B cell (primary cell): Measurements from ENCODE around the gene PLTP. TPM values are rescaled to one million over a fixed set of nuclear protein-coding genes. Genes with fewer than 3 reads are reported as not detected.

Experiments used
- ATAC-seq: fragments of 200-7000 bp; cut with Tn5 transposase; one replicate; pipeline ENCODE4 v1.10.0; 2021; ENCODE audit warnings: low read depth, mild to moderate bottlenecking, moderate number of reproducible peaks, moderate library complexity
- CTCF ChIA-PET: fragments of 350-600 bp; sonication (Branson Sonifier 250); formaldehyde crosslinking; loops from one replicate; lab custom pipeline; 2021; ENCODE audit warnings: antibody characterized with exemption, inconsistent platforms; lab: Charles Lee
- POLR2A ChIA-PET: fragments of 350-600 bp; sonication (Branson Sonifier 250); formaldehyde crosslinking; loops from one replicate; lab custom pipeline; 2021; ENCODE audit warnings: antibody characterized with exemption; lab: Charles Lee
- DNase-seq: peaks from one replicate; pipeline ENCODE4 v3.0.0; 2013
- H2AFZ ChIP-seq: 2 replicates; pipeline ENCODE4 v1.6.1; 2012; ENCODE audit warnings: mild to moderate bottlenecking, low read depth, low read length; ENCODE audit not compliant: insufficient read depth, poor library complexity, severe bottlenecking
- H3K27ac ChIP-seq, 2 donors: 1 replicate in 1 of 2; 2 replicates in 1 of 2; pipeline ENCODE4 v1.5.1; 2012 to 2013; ENCODE audit warnings: low read length in 2 of 2, mild to moderate bottlenecking in 2 of 2, moderate library complexity in 1 of 2
- H3K27me3 ChIP-seq, 4 experiments: fragments of 200-600 bp in 1 of 4; sonication (generic) in 1 of 4; replicated peaks in 1 of 4; 1 replicate in 2 of 4; 2 replicates in 2 of 4; pipeline versions ENCODE4 v1.6.1 to v1.7.0; 2013 to 2016; ENCODE audit warnings: low read length in 3 of 4, mild to moderate bottlenecking in 2 of 4, mixed read lengths in 1 of 4, moderate library complexity in 1 of 4; ENCODE audit not compliant: insufficient read depth in 4 of 4, control insufficient read depth in 3 of 4; ENCODE audit errors: control extremely low read depth in 1 of 4
- H3K36me3 ChIP-seq, 2 experiments: replicated peaks in 1 of 2; 1 replicate in 1 of 2; 2 replicates in 1 of 2; pipeline versions ENCODE4 v1.6.1 to v1.7.1; 2013; ENCODE audit warnings: low read length in 1 of 2; ENCODE audit not compliant: insufficient read depth in 2 of 2, control insufficient read depth in 1 of 2; ENCODE audit errors: control extremely low read depth in 1 of 2, extremely low read depth in 1 of 2
- H3K4me1 ChIP-seq, 2 donors: fragments of 200-600 bp in 1 of 2; sonication (generic) in 1 of 2; 1 replicate in 1 of 2; 2 replicates in 1 of 2; pipeline versions ENCODE4 v1.5.1 to v1.6.1; 2013 to 2017; ENCODE audit warnings: low read length in 2 of 2; ENCODE audit not compliant: control insufficient read depth in 2 of 2, insufficient read depth in 2 of 2
- H3K4me2 ChIP-seq: replicated peaks from 2 replicates; pipeline ENCODE3; 2012; ENCODE audit warnings: mild to moderate bottlenecking, low read depth, low read length; ENCODE audit not compliant: poor library complexity, severe bottlenecking
- H3K4me3 ChIP-seq, 5 experiments: fragments of 200-600 bp in 1 of 5; sonication (generic) in 1 of 5; 1 replicate in 3 of 5; 2 replicates in 2 of 5; pipeline versions ENCODE4 v1.5.1 to v1.7.0; 2011 to 2016; ENCODE audit warnings: low read length in 4 of 5, mild to moderate bottlenecking in 4 of 5, low read depth in 2 of 5, control low read depth in 1 of 5, moderate library complexity in 1 of 5; ENCODE audit not compliant: insufficient read depth in 1 of 5; ENCODE audit errors: control extremely low read depth in 1 of 5, extremely low read depth in 1 of 5
- H3K79me2 ChIP-seq: fragments of 200-600 bp; sonication (generic); one replicate; pipeline ENCODE4 v1.6.0; 2016; ENCODE audit warnings: low read length; ENCODE audit not compliant: control insufficient read depth, insufficient read depth
- H3K9ac ChIP-seq: fragments of 200-600 bp; sonication (generic); 2 replicates; pipeline ENCODE4 v1.6.1; 2017; ENCODE audit warnings: mild to moderate bottlenecking, low read length, moderate library complexity
- H3K9me3 ChIP-seq, 3 donors: one replicate each; pipeline versions ENCODE4 v1.6.1 to v1.7.1; 2013; ENCODE audit warnings: low read length in 2 of 3; ENCODE audit not compliant: control insufficient read depth in 2 of 3, insufficient read depth in 1 of 3; ENCODE audit errors: control extremely low read depth in 1 of 3
- H4K20me1 ChIP-seq: 2 replicates; pipeline ENCODE4 v1.6.0; 2012; ENCODE audit warnings: mild to moderate bottlenecking, low read length; ENCODE audit not compliant: insufficient read depth, control insufficient read depth, poor library complexity, severe bottlenecking
- H3K27ac Mint-ChIP-seq: one replicate; pipeline ENCODE4 v1.8.0; 2021; ENCODE audit warnings: mixed read lengths
- H3K27me3 Mint-ChIP-seq: one replicate; pipeline ENCODE4 v1.8.0; 2021; ENCODE audit warnings: mixed read lengths
- H3K4me1 Mint-ChIP-seq: one replicate; pipeline ENCODE4 v1.8.0; 2021; ENCODE audit warnings: mixed read lengths
- H3K4me3 Mint-ChIP-seq: one replicate; pipeline ENCODE4 v1.8.0; 2021; ENCODE audit warnings: mixed read lengths
- H3K9me3 Mint-ChIP-seq: one replicate; pipeline ENCODE4 v1.8.0; 2022; ENCODE audit warnings: mixed read lengths; ENCODE audit not compliant: insufficient read depth
- CTCF ChIP-seq: fragments of 200-600 bp; IDR thresholded peaks from one replicate; pipeline ENCODE4 v1.8.0; 2022; ENCODE audit warnings: antibody characterized with exemption, mild to moderate bottlenecking
- EZH2 ChIP-seq: IDR thresholded peaks from 2 replicates; pipeline ENCODE4 v1.6.1; 2012; ENCODE audit warnings: borderline replicate concordance, low read depth, mild to moderate bottlenecking, moderate library complexity, low read length; ENCODE audit not compliant: insufficient read depth, poor library complexity, severe bottlenecking
- WGBS: methylation state at CpG from one replicate; pipeline ENCODE4 v1.1.5; 2013; ENCODE audit warnings: missing lambda C conversion rate; ENCODE audit not compliant: insufficient coverage; 5-methylcytosine and 5-hydroxymethylcytosine counted together
- intact Hi-C: fragments of 100-400 bp; cut with micrococcal nuclease; formaldehyde crosslinking; loops from one replicate; pipeline ENCODE4 v1.10.0; 2022
- polyA plus RNA-seq: library from polyadenylated mRNA; depleted of rRNA; stranded (reverse); fragments of >200 nt; gene quantifications from 2 replicates; pipeline ENCODE4 v1.2.3, GENCODE V29; 2012
- total RNA-seq, 2 donors: library from RNA; stranded (reverse); fragments of 120-200 nt in 1 of 2; gene quantifications; 1 replicate in 1 of 2; 2 replicates in 1 of 2; pipeline versions ENCODE4 v1.2.3 to v1.2.4, GENCODE V29; 2013 to 2022

The PLTP gene
- total and polyA plus RNA-seq, 2 donors (not counting 1 experiment from before 2014, with no cell fraction given) = 1.4 to 4.0 TPM

GRCh38 chr20:45851501-45851900, 60.5 kb downstream of the PLTP start:
- CTCF ChIA-PET = interaction anchor here (1.0 to 1.7 kb wide), 2 partner anchors 9 to 27 kb away, joined by 3 to 4 read pairs; no protein-coding TSS in a partner anchor
- TF ChIP-seq EZH2 (no peak), CTCF (no peak)
- no peak overlapping the region for H2AFZ ChIP-seq

GRCh38 chr20:45850926-45851325, 61.0 kb downstream of the PLTP start:
- Mint-ChIP-seq H3K4me1 (peaks cover 11% of the 10 kb centered on the region), H3K27ac (no peak overlapping the region), H3K9me3 (no peaks in the 10 kb centered on the region), H3K4me3 (no peak overlapping the region), H3K27me3 (no peaks in the 10 kb centered on the region)
- H3K4me3 ChIP-seq = no peak overlapping the region
- H3K27ac ChIP-seq = no peak overlapping the region
- H3K4me1 ChIP-seq = peaks cover 3 to 10% of the 10 kb centered on the region in 2 donors
- no peak overlapping the region for H3K4me2 ChIP-seq
- TF ChIP-seq CTCF = no peak
- no peak for TF ChIP-seq EZH2
- no peaks in the 10 kb centered on the region for H4K20me1 ChIP-seq
- peaks cover 3 to 58% of the 10 kb centered on the region in 2 experiments for H3K36me3 ChIP-seq
- DNase-seq (no peak), ATAC-seq (no peak)
- H3K9me3 ChIP-seq = no peaks in the 10 kb centered on the region
- no peaks in the 10 kb centered on the region for H3K27me3 ChIP-seq
- intact Hi-C loops = no loop called here
- CTCF ChIA-PET = interaction anchor here (1.0 to 1.7 kb wide), 2 partner anchors 9 to 27 kb away, joined by 3 to 4 read pairs; no protein-coding TSS in a partner anchor
- H2AFZ ChIP-seq = no peak overlapping the region
- H3K79me2 ChIP-seq = peaks cover 39% of the 10 kb centered on the region
- POLR2A ChIA-PET = no interaction called here
- 57% methylated on average over 1 of the region's 1 CpG for WGBS
- H3K9ac ChIP-seq = no peak overlapping the region

More at GRCh38 chr20:45851501-45851900, 60.5 kb downstream of the PLTP start:
- no peak for DNase-seq
- Mint-ChIP-seq H3K27me3 (no peaks in the 10 kb centered on the region), H3K27ac (no peak overlapping the region), H3K4me3 (no peak overlapping the region), H3K4me1 (peaks cover 14% of the 10 kb centered on the region), H3K9me3 (no peaks in the 10 kb centered on the region)
- Histone ChIP-seq H3K36me3 (peaks cover 0 to 52% of the 10 kb centered on the region in 2 experiments), H3K4me1 (peaks cover 9 to 16% of the 10 kb centered on the region in 2 donors), H4K20me1 (no peaks in the 10 kb centered on the region), H3K27ac (no peak overlapping the region), H3K4me2 (no peak overlapping the region), H3K9ac (no peak overlapping the region), H3K4me3 (no peak overlapping the region), H3K9me3 (no peaks in the 10 kb centered on the region), H3K79me2 (peaks cover 44% of the 10 kb centered on the region), H3K27me3 (no peaks in the 10 kb centered on the region)
- ATAC-seq = no peak
- intact Hi-C loops = no loop called here
- POLR2A ChIA-PET = no interaction called here
